Measurements from ENCODE around the gene ZNF408. TPM values are rescaled to one million over a fixed set of nuclear protein-coding genes. Genes with fewer than 3 reads are reported as not detected.
A peak's percentile ranks its signal among the peaks of the same experiment; 100 is the strongest.

ZNF408 gene
- total RNA-seq, 2 experiments from 2014 or later: 8.8 to 9.0 TPM

DNA sequence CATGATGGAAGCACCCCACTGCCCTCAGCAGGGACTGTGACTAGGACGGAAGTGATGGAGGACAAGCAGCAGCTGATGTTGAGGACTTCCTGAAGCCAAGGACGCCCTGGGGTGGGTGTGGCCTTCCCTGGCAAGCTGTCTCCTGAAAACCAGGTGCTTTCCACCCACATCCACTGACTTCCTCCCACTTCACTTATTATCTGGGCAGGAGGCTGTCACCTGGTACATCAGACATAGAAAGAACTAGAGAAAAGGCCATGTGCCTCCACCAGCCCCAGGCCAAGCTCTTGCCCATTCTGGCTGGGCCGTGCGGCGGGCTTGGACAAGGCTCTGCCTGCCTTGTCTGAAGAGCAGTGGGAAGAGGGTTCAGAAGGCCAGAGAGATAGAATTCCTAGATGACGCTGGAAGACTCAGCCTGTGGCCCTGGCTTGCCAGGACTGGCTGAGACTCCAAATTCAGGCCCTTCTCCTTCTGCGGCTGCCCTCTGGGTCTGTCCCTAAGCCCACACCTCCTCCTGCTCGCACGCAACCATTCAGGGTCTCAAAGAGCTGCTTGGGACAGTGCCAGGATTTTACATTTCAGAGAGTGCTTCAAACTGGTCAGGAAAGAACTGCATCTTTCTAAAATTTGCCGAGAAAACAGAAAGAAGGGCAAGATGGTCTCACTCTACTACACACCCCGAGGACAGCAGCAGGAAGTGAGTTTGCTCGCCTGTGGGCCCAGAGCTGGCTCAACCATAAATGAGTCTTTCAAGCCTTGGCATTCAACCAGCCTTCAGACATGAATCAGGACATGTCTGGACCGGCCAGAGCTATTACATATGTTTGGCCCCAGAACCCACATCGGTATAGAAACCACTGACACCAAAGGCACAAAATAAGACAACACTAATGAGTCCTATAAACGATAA, 13.7 kb upstream of the ZNF408 start:
- ChIA-PET POLR2A (no interaction called here), CTCF (interaction anchor here (0.9 kb wide), 1 partner anchor 16 kb away, joined by 4 read pairs; no protein-coding TSS in a partner anchor)
- no peak overlapping the region for H3K4me3 Mint-ChIP-seq
- H3K27ac Mint-ChIP-seq: peak overlapping the region; percentile 42
- intact Hi-C loops (cut with DNase I, micrococcal nuclease): no loop called here
- H3K9me3 Mint-ChIP-seq (ENCODE audit: low read depth): no peaks in the 10 kb centered on the region
- ATAC-seq (no peak), DNase-seq (no peak)
- H3K27me3 Mint-ChIP-seq: no peaks in the 10 kb centered on the region
- H3K4me1 Mint-ChIP-seq: no peaks in the 10 kb centered on the region
- H3K36me3 Mint-ChIP-seq (ENCODE audit: low read depth): peaks cover 29% of the 10 kb centered on the region

- Mint-ChIP-seq H3K27ac (peak overlapping the region; percentile 5), H3K27me3 (no peaks in the 10 kb centered on the region), H3K4me3 (no peak overlapping the region), H3K9me3 (ENCODE audit: low read depth) (no peaks in the 10 kb centered on the region), H3K36me3 (ENCODE audit: low read depth) (peaks cover 40% of the 10 kb centered on the region), H3K4me1 (no peaks in the 10 kb centered on the region)
- ChIA-PET POLR2A (interaction anchor here (0.6 kb wide), 1 partner anchor 1635 kb away, joined by 6 read pairs; no protein-coding TSS in a partner anchor), CTCF (no interaction called here)
- DNase-seq (no peak), ATAC-seq (no peak)
- intact Hi-C loops (cut with DNase I, micrococcal nuclease): no loop called here
Observed at GRCh38 chr11:46690702-46691101, 10.1 kb upstream of the ZNF408 start.

DNA sequence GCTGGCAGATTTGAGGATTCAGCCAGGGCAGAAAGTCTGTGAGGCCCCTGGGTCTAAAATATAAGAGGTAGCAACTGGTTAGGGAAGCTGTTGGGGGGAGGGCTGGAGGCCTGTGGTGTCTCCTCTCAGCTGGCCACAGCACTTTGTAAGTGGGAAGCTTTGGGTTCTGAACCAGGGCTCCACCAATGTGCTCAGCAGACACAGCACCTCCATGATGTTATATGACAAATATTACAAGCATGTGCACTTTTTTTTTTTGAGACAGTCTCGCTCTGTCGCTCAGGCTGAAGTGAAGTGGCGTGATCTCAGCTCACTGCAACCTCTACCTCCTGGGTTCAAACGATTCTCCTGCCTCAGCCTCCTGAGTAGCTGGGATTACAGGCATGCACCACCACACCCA, 8.4 kb upstream of the ZNF408 start:
- DNase-seq: no peak
- Mint-ChIP-seq H3K27ac (no peak overlapping the region), H3K4me3 (no peak overlapping the region), H3K9me3 (ENCODE audit: low read depth) (no peaks in the 10 kb centered on the region), H3K27me3 (no peaks in the 10 kb centered on the region), H3K36me3 (ENCODE audit: low read depth) (peaks cover 33% of the 10 kb centered on the region), H3K4me1 (peaks cover 1% of the 10 kb centered on the region)
- ChIA-PET POLR2A (interaction anchor here (0.7 kb wide), 1 partner anchor 968 kb away, joined by 12 read pairs; no protein-coding TSS in a partner anchor), CTCF (no interaction called here)
- intact Hi-C loops (cut with DNase I, micrococcal nuclease): no loop called here
- no peak for ATAC-seq

- ATAC-seq (no peak), DNase-seq (no peak)
- no peak overlapping the region for H3K4me3 Mint-ChIP-seq
- peaks cover 26% of the 10 kb centered on the region for H3K36me3 Mint-ChIP-seq (ENCODE audit: low read depth)
- H3K27me3 Mint-ChIP-seq: no peaks in the 10 kb centered on the region
- ChIA-PET CTCF (no interaction called here), POLR2A (no interaction called here)
- no peaks in the 10 kb centered on the region for H3K9me3 Mint-ChIP-seq (ENCODE audit: low read depth)
- H3K4me1 Mint-ChIP-seq: peaks cover 13% of the 10 kb centered on the region
- intact Hi-C loops (cut with DNase I, micrococcal nuclease): no loop called here
- H3K27ac Mint-ChIP-seq: no peak overlapping the region
Observed at GRCh38 chr11:46693597-46694012, 7.2 kb upstream of the ZNF408 start.

DNA sequence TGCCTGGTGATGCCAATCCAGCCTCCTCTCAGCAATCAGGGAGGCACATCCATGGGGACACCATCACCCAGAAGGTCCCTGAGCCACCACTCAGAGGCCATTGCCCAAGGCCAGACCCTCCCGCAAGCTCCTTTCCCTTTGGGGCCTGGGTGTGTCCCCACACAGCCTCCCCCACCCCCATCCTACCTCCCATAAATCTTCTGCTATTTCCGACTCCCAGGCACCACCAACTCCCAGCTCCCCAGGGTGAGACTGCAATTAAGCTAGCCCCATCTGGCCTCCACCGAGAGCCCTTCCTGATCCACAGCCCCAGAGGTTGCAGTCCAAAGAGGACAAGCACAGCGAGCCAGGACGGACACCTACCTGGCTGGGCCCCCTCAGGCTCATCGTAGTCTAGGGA, 6.8 kb upstream of the ZNF408 start:
- ChIA-PET POLR2A (no interaction called here), CTCF (interaction anchor here (1.0 kb wide), 1 partner anchor 76 kb away, joined by 3 read pairs; no protein-coding TSS in a partner anchor)
- no peaks in the 10 kb centered on the region for H3K9me3 Mint-ChIP-seq (ENCODE audit: low read depth)
- intact Hi-C loops (cut with DNase I, micrococcal nuclease): no loop called here
- H3K4me1 Mint-ChIP-seq: peaks cover 17% of the 10 kb centered on the region
- no peak overlapping the region for H3K27ac Mint-ChIP-seq
- no peaks in the 10 kb centered on the region for H3K27me3 Mint-ChIP-seq
- DNase-seq (no peak), ATAC-seq (no peak)
- H3K36me3 Mint-ChIP-seq (ENCODE audit: low read depth): peaks cover 24% of the 10 kb centered on the region
- no peak overlapping the region for H3K4me3 Mint-ChIP-seq

DNA sequence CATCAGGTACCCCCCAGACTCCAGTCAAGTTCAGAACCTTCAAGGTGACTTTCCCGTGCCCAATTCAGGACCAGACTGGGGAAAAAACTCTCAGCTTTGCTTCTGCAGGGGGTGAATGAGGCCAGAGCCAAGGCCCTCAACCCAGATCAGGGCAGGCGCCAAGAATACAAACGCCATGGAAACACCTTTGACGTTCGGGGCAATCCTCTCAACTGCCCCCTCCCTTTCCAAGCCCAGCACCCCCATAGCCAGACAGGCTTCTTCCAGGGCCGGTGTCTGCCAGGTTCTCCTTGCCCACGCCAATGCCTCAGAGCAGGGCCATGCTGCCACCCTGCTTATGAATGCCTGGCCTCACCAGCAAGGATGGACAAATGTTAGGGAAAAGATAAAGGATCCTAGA, 6.2 kb upstream of the ZNF408 start:
- no peaks in the 10 kb centered on the region for H3K9me3 Mint-ChIP-seq (ENCODE audit: low read depth)
- H3K27me3 Mint-ChIP-seq: no peaks in the 10 kb centered on the region
- H3K36me3 Mint-ChIP-seq (ENCODE audit: low read depth): peaks cover 24% of the 10 kb centered on the region
- ChIA-PET CTCF (interaction anchor here (1.0 kb wide), 1 partner anchor 75 kb away, joined by 3 read pairs; no protein-coding TSS in a partner anchor), POLR2A (interaction anchor here (0.6 kb wide), 1 partner anchor 40 kb away, joined by 3 read pairs; no protein-coding TSS in a partner anchor)
- H3K27ac Mint-ChIP-seq: no peak overlapping the region
- H3K4me1 Mint-ChIP-seq: peaks cover 20% of the 10 kb centered on the region
- DNase-seq (no peak), ATAC-seq (no peak)
- intact Hi-C loops (cut with DNase I, micrococcal nuclease): no loop called here
- no peak overlapping the region for H3K4me3 Mint-ChIP-seq

DNA sequence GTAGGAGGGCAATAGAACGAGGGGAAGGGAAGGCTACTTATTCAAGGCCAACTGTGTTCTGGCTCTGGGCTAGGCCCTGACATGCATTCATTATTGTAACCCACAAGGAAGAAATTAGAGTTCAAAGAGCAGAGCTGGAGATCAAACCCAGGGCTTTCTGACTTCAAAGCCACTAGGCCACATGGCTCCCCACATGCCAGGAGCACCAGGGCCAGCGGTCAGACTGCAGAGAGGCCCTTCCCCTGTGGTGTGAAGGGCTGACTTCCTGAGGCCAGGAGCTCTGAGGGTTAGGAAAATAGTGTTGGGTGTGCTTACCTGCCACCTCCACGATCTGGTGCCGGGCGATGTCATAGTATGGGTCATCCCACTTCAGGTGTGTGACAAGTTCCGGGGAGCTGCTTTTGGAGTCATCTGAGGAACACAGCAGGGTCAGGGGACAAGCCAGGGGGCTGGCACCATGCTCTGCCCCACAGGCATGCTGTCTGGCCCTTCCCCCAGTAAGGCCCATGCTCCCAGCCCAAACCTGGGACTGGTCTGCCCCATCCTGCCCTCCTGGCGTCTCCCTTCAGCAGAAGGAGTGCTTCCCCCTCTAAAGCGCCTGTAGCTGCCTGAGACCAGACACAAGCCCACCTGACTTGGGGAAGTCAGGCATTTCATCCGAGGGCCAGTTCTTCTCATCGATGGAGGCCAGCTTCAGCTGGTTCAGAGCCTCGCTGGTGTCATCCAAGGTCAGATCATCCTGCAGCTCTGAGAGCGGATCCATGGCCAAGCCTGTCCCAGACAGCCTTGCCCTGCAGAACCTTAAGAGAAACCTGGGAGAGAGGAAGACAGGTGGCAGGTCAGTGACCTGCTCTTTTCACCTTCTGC, 5.3 kb upstream of the ZNF408 start:
- H3K9me3 Mint-ChIP-seq (ENCODE audit: low read depth): no peaks in the 10 kb centered on the region
- POLR2A ChIA-PET: interaction anchor here (0.6 kb wide), 2 partner anchors 68 to 528 kb away, joined by 4 to 6 read pairs; no protein-coding TSS in a partner anchor
- DNase-seq: no peak
- H3K27me3 Mint-ChIP-seq: no peaks in the 10 kb centered on the region
- no peak overlapping the region for H3K27ac Mint-ChIP-seq
- H3K4me1 Mint-ChIP-seq: peaks cover 21% of the 10 kb centered on the region
- H3K36me3 Mint-ChIP-seq (ENCODE audit: low read depth): peaks cover 21% of the 10 kb centered on the region
- CTCF ChIA-PET: interaction anchor here (0.7 kb wide), 1 partner anchor 32 kb away, joined by 3 read pairs; no protein-coding TSS in a partner anchor
- H3K4me3 Mint-ChIP-seq: no peak overlapping the region
- intact Hi-C loops (cut with DNase I, micrococcal nuclease): no loop called here
- no peak for ATAC-seq

DNA sequence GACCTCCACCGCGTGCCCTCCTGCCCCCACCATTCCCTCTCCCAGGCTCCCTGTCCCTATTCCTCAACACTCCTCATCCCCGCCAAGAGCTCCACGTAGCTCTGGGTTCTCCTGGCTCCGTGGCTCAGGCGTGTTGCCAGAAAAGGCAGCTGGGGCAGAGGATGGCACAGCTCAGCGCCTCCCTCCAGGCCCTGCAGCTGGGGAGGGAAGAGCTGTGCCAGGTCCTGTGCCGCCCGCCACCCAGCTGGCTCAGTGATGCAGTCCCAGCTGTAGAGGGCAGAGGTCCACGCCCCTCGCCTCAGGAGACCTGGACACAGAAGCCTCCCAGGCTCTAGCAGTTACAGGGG, 4.6 kb upstream of the ZNF408 start:
- Mint-ChIP-seq H3K4me1 (peaks cover 21% of the 10 kb centered on the region), H3K9me3 (ENCODE audit: low read depth) (no peaks in the 10 kb centered on the region), H3K4me3 (no peak overlapping the region), H3K36me3 (ENCODE audit: low read depth) (peaks cover 20% of the 10 kb centered on the region), H3K27ac (no peak overlapping the region), H3K27me3 (no peaks in the 10 kb centered on the region)
- ChIA-PET CTCF (interaction anchor here (0.7 kb wide), 1 partner anchor 33 kb away, joined by 3 read pairs; no protein-coding TSS in a partner anchor), POLR2A (interaction anchor here (0.6 kb wide), 1 partner anchor 69 kb away, joined by 4 read pairs; no protein-coding TSS in a partner anchor)
- intact Hi-C loops (cut with DNase I, micrococcal nuclease): no loop called here
- DNase-seq (no peak), ATAC-seq (no peak)

DNA sequence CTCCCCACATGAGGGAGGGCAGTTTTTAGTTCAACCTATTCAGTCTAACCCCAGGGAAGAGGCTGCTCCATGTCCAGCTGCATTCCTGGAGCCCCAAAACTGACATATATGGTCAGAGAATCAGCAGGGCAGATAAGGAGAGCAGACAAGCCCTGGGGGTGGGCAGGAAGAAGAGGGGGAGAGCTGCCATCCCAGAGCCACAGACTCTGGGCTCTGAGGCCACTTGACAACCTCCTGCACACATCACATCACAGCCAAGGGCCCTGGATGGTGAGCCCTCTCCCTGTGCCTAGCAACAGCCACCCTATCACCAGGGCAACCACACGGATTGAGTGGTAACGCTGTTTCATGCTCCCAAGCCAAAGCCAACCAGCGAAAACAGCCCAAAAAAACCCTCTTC, 3.5 kb upstream of the ZNF408 start:
- ATAC-seq: no peak
- Mint-ChIP-seq H3K36me3 (ENCODE audit: low read depth) (peaks cover 24% of the 10 kb centered on the region), H3K4me3 (no peak overlapping the region), H3K4me1 (peaks cover 30% of the 10 kb centered on the region), H3K27ac (peak overlapping the region; percentile 74), H3K27me3 (no peaks in the 10 kb centered on the region), H3K9me3 (ENCODE audit: low read depth) (no peaks in the 10 kb centered on the region)
- POLR2A ChIA-PET: no interaction called here
- intact Hi-C loops (cut with DNase I, micrococcal nuclease): no loop called here
- CTCF ChIA-PET: interaction anchor here (0.7 kb wide), 1 partner anchor 16 kb away, joined by 3 read pairs; no protein-coding TSS in a partner anchor
- no peak for DNase-seq

DNA sequence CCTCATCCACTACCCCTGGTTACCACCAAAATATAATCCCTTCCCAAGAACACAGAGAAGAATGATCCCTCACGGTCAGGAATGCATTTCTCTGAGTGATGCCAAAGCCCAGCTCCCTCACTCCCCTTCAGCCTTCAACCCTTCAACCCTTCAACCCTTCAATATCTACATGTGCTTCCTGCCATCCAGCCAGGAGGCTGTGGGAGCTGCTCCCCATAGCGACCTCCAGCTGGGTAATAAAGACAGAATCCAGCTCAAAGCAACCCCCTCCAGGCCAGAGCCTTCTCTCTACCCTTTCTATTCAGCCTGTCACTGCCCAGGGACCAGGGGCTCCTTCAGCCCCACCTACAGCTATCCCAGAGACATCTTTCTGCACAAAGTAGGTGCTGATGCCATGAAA, 3.1 kb upstream of the ZNF408 start:
- CTCF ChIA-PET: interaction anchor here (0.7 kb wide), 1 partner anchor 16 kb away, joined by 3 read pairs; no protein-coding TSS in a partner anchor
- Mint-ChIP-seq H3K36me3 (ENCODE audit: low read depth) (peaks cover 28% of the 10 kb centered on the region), H3K27me3 (no peaks in the 10 kb centered on the region), H3K4me3 (no peak overlapping the region), H3K27ac (peak overlapping the region; percentile 74), H3K4me1 (peaks cover 34% of the 10 kb centered on the region), H3K9me3 (ENCODE audit: low read depth) (no peaks in the 10 kb centered on the region)
- intact Hi-C loops (cut with DNase I, micrococcal nuclease): no loop called here
- POLR2A ChIA-PET: interaction anchor here (0.6 kb wide), 1 partner anchor 219 kb away, joined by 9 read pairs; no protein-coding TSS in a partner anchor
- DNase-seq: no peak
- no peak for ATAC-seq

- Mint-ChIP-seq H3K9me3 (ENCODE audit: low read depth) (no peaks in the 10 kb centered on the region), H3K4me1 (peaks cover 42% of the 10 kb centered on the region), H3K27ac (peak overlapping the region; percentile 59), H3K27me3 (no peaks in the 10 kb centered on the region), H3K4me3 (peak overlapping the region; percentile 82), H3K36me3 (ENCODE audit: low read depth) (peaks cover 34% of the 10 kb centered on the region)
- intact Hi-C loops (cut with DNase I, micrococcal nuclease): no loop called here
- POLR2A ChIA-PET: interaction anchor here (0.6 kb wide), 1 partner anchor 35 kb away, joined by 3 read pairs; no protein-coding TSS in a partner anchor
- CTCF ChIA-PET: interaction anchor here (0.6 to 0.7 kb wide), 2 partner anchors 23 to 161 kb away, joined by 3 to 4 read pairs; no protein-coding TSS in a partner anchor
- ATAC-seq (no peak), DNase-seq (no peak)
Observed at GRCh38 chr11:46698597-46698996, 2.2 kb upstream of the ZNF408 start.

All from activated CD4-positive, alpha-beta T cell treated with anti-CD3 and anti-CD28 coated beads for 36 hours (primary cell).